Neural progenitor cell (in vitro differentiated cells): ENCODE data around the gene PLXNA4.

Source experiments
- CTCF ChIP-seq: fragments of 200-600 bp; sonication (generic); IDR thresholded peaks from 2 replicates; pipeline ENCODE4 v1.5.1; 2017; ENCODE audit warnings: antibody characterized with exemption, mild to moderate bottlenecking
- EZH2 ChIP-seq: fragments of 200-600 bp; sonication (generic); IDR thresholded peaks from 2 replicates; pipeline ENCODE4 v1.6.1; 2017; ENCODE audit warnings: antibody characterized with exemption, mild to moderate bottlenecking, moderate library complexity
- EZH2phosphoT487 ChIP-seq: fragments of 200-600 bp; sonication (generic); IDR thresholded peaks from 2 replicates; pipeline ENCODE4 v1.6.1; 2017; ENCODE audit warnings: antibody characterized with exemption

GRCh38 chr7:132394283-132395198 is 181.7 kb downstream of the PLXNA4 start:
- TF ChIP-seq EZH2phosphoT487, result no peak
- peak; percentile 36 for TF ChIP-seq CTCF
- no peak for TF ChIP-seq EZH2
